Kidney epithelial cell (primary cell): ENCODE data around the gene ZNF787. TPM values are rescaled to one million over a fixed set of nuclear protein-coding genes. Genes with fewer than 3 reads are reported as not detected.
"Not testable (repeated sequence)": the region's sequence is repeated elsewhere in the genome, so short reads cannot be mapped to it uniquely, and the experiment has no call there.

Source experiments
- DNase-seq: peaks from one replicate; pipeline ENCODE4 v3.0.0-alpha.2; 2010; ENCODE audit warnings: low read depth
- H3K27me3 ChIP-seq: 2 replicates; pipeline ENCODE4 v1.6.0; 2011; ENCODE audit warnings: low read length; ENCODE audit not compliant: control insufficient read depth, insufficient read depth
- H3K36me3 ChIP-seq: 2 replicates; pipeline ENCODE4 v1.5.1; 2011; ENCODE audit warnings: low read length; ENCODE audit not compliant: control insufficient read depth, insufficient read depth
- H3K4me3 ChIP-seq: 2 replicates; pipeline ENCODE4 v1.5.1; 2011; ENCODE audit warnings: low read depth, mild to moderate bottlenecking, control low read depth, low read length
- total RNA-seq: library from RNA; depleted of rRNA; stranded (reverse); fragments of >200 nt; gene quantifications from 2 replicates; pipeline ENCODE4 v1.2.3, GENCODE V29; 2015
- TF ChIP-seq, protein P1 (sequence below): IDR thresholded peaks from 2 replicates; pipeline ENCODE4 v1.5.1; 2011; ENCODE audit warnings: mild to moderate bottlenecking, moderate library complexity, low read length, control low read depth, inconsistent platforms; ENCODE audit not compliant: insufficient read depth, poor library complexity, severe bottlenecking

ZNF787 gene
- total RNA-seq, 1 donor from 2014 or later, result 26.6 TPM

DNA sequence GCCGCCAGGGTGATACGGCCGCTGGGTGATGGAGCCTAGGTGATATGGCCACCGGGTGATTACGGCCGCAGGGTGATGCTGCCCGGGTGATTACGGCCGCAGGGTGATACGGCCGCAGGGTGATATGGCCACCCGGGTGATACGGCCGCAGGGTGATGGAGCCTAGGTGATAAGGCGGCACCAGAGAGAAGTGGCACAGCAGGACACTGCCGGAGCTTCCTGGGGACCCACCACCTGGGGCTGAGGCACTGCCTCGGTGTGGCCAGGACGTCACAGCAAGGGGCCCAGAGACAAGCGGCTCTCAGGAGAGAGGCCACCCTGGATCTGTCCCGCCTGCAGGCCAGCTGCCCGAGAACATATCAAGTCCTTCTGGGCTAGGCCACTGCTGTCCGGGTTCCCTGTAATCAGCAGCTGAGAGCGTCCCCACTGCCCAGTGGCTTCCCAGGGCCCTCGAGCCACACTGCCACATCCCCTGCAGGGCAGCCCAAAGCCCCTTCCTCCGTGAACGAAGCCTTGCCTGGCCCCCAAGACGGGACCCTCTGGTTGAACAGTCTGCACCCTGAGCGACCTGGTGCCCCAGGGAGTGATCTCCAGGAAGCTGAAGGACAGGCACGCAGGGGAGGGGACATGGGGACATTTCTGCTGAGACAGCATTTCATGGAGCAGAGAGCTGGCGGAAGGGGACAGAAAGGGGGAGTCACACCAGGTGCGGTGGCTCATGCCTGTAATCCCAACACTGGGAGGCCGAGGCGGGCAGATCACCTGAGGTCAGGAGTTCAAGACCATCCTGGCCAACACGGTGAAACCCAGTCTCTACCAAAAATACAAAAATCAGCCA is 22.1 kb downstream of the ZNF787 start:
- H3K36me3 ChIP-seq, result peaks cover 1% of the 10 kb centered on the region
- no peak overlapping the region for H3K4me3 ChIP-seq
- DNase-seq, result no peak
- no peaks in the 10 kb centered on the region for H3K27me3 ChIP-seq
- TF ChIP-seq, protein P1, sequence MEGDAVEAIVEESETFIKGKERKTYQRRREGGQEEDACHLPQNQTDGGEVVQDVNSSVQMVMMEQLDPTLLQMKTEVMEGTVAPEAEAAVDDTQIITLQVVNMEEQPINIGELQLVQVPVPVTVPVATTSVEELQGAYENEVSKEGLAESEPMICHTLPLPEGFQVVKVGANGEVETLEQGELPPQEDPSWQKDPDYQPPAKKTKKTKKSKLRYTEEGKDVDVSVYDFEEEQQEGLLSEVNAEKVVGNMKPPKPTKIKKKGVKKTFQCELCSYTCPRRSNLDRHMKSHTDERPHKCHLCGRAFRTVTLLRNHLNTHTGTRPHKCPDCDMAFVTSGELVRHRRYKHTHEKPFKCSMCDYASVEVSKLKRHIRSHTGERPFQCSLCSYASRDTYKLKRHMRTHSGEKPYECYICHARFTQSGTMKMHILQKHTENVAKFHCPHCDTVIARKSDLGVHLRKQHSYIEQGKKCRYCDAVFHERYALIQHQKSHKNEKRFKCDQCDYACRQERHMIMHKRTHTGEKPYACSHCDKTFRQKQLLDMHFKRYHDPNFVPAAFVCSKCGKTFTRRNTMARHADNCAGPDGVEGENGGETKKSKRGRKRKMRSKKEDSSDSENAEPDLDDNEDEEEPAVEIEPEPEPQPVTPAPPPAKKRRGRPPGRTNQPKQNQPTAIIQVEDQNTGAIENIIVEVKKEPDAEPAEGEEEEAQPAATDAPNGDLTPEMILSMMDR, result no peak

DNA sequence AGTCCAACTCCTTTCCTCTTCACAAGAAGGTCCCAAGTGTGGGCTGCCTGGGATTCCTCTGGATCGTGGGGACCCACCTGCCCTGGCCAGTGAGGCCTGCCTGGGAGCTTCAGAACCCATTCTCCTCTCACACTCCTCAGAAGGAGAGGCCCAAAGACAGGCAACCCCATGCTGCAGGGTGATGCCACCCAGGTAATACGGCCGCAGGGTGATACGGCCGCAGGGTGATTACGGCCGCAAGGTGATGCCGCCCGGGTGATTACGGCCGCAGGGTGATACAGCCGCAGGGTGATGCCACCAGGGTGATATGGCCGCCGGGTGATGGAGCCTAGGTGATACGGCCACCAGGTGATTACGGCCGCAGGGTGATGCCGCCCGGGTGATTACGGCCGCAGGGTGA is 22.9 kb downstream of the ZNF787 start:
- H3K27me3 ChIP-seq, H3K4me3 ChIP-seq, H3K36me3 ChIP-seq, DNase-seq: not testable (repeated sequence)

- Histone ChIP-seq H3K4me3 (no peak overlapping the region), H3K36me3 (peaks cover 1% of the 10 kb centered on the region), H3K27me3 (no peaks in the 10 kb centered on the region)
- no peak for DNase-seq
- TF ChIP-seq, protein P1, result no peak
Measured at GRCh38 chr19:56097776-56098175, 23.3 kb downstream of the ZNF787 start.

DNA sequence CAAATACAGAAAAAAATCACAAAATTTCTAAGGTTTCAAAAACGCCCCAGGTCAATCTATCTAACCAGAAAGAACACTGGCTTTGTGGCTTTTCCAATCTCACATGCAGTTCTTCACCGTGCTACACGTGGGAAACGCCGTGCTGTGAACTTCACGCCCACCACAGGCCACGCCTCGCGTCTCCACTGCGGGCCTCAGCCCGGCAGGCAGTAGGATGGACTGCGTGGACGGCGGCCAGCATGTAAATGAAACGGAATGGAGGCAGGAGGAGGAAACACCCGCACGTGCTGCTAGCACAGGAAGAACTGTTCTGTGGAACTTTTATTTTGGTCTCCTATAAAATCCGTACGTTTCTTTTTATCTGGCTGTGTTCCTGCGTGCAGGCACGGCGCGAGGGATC is 23.8 kb downstream of the ZNF787 start:
- Histone ChIP-seq H3K36me3 (peaks cover 1% of the 10 kb centered on the region), H3K27me3 (no peaks in the 10 kb centered on the region), H3K4me3 (no peak overlapping the region)
- TF ChIP-seq, protein P1, result no peak
- DNase-seq, result no peak

- TF ChIP-seq, protein P1, result no peak
- peaks cover 1% of the 10 kb centered on the region for H3K36me3 ChIP-seq
- no peak overlapping the region for H3K4me3 ChIP-seq
- no peak for DNase-seq
- no peaks in the 10 kb centered on the region for H3K27me3 ChIP-seq
Measured at GRCh38 chr19:56096665-56097064, 24.4 kb downstream of the ZNF787 start.

DNA sequence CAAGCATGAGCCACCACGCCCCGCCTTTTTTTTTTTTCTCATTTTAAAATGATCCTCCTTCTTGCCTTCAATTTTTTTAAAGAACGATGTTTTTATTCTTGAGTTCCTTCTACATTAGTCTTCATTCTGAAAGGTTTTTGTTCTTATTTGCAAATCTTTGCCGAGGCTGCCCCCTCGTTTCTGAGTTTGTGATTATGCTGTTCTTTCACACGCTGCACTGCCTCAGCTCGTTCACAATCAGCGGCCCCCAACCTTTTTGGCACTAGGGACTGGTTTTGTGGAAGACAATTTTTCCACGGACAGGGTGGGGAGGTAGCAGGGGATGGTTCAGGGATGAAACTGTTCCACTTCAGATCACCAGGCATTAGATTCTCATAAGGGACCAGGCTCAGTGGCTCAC is 26.6 kb downstream of the ZNF787 start:
- TF ChIP-seq, protein P1, result no peak
- H3K4me3 ChIP-seq, result no peak overlapping the region
- H3K27me3 ChIP-seq, result no peaks in the 10 kb centered on the region
- DNase-seq, result no peak
- H3K36me3 ChIP-seq, result no peaks in the 10 kb centered on the region
